GM23338 (cell line): ENCODE data around the gene LRRC52. TPM values are rescaled to one million over a fixed set of nuclear protein-coding genes. Genes with fewer than 3 reads are reported as not detected.

Source experiments
- ATAC-seq: fragments of 200-7000 bp; cut with Tn5 transposase; 3 replicates; pipeline ENCODE4 v1.9.1; 2020
- DNase-seq: peaks from one replicate; pipeline ENCODE4 v3.0.0-alpha.2; 2015; ENCODE audit warnings: low spot score
- H2AFZ ChIP-seq: fragments of 200-600 bp; sonication (generic); 2 replicates; pipeline ENCODE4 v1.8.0; 2016; ENCODE audit warnings: antibody characterized with exemption, mild to moderate bottlenecking, moderate library complexity
- H3F3A ChIP-seq: fragments of 200-600 bp; sonication (generic); replicated peaks from 2 replicates; pipeline ENCODE4 v1.8.0; 2017; ENCODE audit warnings: antibody characterized with exemption, mixed run types, low read depth
- H3K27ac ChIP-seq: fragments of 200-600 bp; sonication (generic); 2 replicates; pipeline ENCODE4 v1.6.1; 2016; ENCODE audit warnings: low read depth
- H3K27me3 ChIP-seq: fragments of 200-600 bp; sonication (generic); 2 replicates; pipeline ENCODE4 v1.8.0; 2016; ENCODE audit warnings: mild to moderate bottlenecking, mixed run types, moderate library complexity; ENCODE audit not compliant: insufficient read depth
- H3K36me3 ChIP-seq: fragments of 200-600 bp; sonication (generic); 2 replicates; pipeline ENCODE4 v1.8.0; 2016; ENCODE audit warnings: mild to moderate bottlenecking; ENCODE audit not compliant: insufficient read depth
- H3K4me1 ChIP-seq: fragments of 200-600 bp; sonication (generic); 2 replicates; pipeline ENCODE4 v1.8.0; 2016; ENCODE audit warnings: mild to moderate bottlenecking, moderate library complexity; ENCODE audit not compliant: insufficient read depth
- H3K4me2 ChIP-seq: fragments of 200-600 bp; sonication (generic); 2 replicates; pipeline ENCODE4 v1.7.1; 2017; ENCODE audit warnings: mixed run types
- H3K4me3 ChIP-seq: fragments of 200-600 bp; sonication (generic); 2 replicates; pipeline ENCODE4 v1.6.1; 2016; ENCODE audit warnings: mixed run types
- H3K79me2 ChIP-seq: fragments of 200-600 bp; sonication (generic); replicated peaks from 2 replicates; pipeline ENCODE4 v1.8.0; 2017; ENCODE audit warnings: mild to moderate bottlenecking; ENCODE audit not compliant: insufficient read depth
- H3K9me2 ChIP-seq: fragments of 200-600 bp; sonication (generic); 2 replicates; pipeline ENCODE4 v1.8.0; 2017; ENCODE audit not compliant: insufficient read depth
- H4K20me1 ChIP-seq: fragments of 200-600 bp; sonication (generic); replicated peaks from 2 replicates; pipeline ENCODE4 v1.8.0; 2017; ENCODE audit warnings: mild to moderate bottlenecking; ENCODE audit not compliant: insufficient read depth
- H3K27ac Mint-ChIP-seq: 2 replicates; pipeline ENCODE4 v1.8.0; 2020; ENCODE audit warnings: inconsistent platforms, mild to moderate bottlenecking, moderate library complexity, mixed read lengths
- H3K27me3 Mint-ChIP-seq: 3 replicates; pipeline ENCODE4 v1.8.0; 2022; ENCODE audit warnings: low read depth, mild to moderate bottlenecking, moderate library complexity, mixed read lengths, inconsistent platforms; ENCODE audit not compliant: insufficient read depth, poor library complexity
- H3K36me3 Mint-ChIP-seq: 3 replicates; pipeline ENCODE4 v1.8.0; 2021; ENCODE audit warnings: low read depth, mild to moderate bottlenecking, inconsistent platforms, moderate library complexity, mixed read lengths
- H3K4me1 Mint-ChIP-seq: 3 replicates; pipeline ENCODE4 v1.8.0; 2020; ENCODE audit warnings: mild to moderate bottlenecking, inconsistent platforms, mixed read lengths
- H3K4me3 Mint-ChIP-seq: 3 replicates; pipeline ENCODE4 v1.8.0; 2021; ENCODE audit warnings: moderate library complexity, mild to moderate bottlenecking, inconsistent platforms, mixed read lengths
- H3K9me3 Mint-ChIP-seq: 3 replicates; pipeline ENCODE4 v1.8.0; 2020; ENCODE audit warnings: moderate library complexity, mild to moderate bottlenecking, inconsistent platforms, mixed read lengths
- CREB1 ChIP-seq: fragments of 250-450 bp; sonication (Bioruptor Pico); IDR thresholded peaks from 2 replicates; pipeline ENCODE4 v1.5.0; 2020; ENCODE audit warnings: low read depth, mild to moderate bottlenecking, moderate library complexity
- NANOG ChIP-seq: IDR thresholded peaks from 2 replicates; pipeline ENCODE4 v1.6.1; 2016; ENCODE audit warnings: antibody characterized with exemption, borderline replicate concordance
- polyA plus RNA-seq: library from polyadenylated mRNA; unstranded; fragments of >200 nt; fragmentation: Nextera tagmentation; extraction: Ambion mirVana; gene quantifications from 2 replicates; pipeline ENCODE4 v1.2.1, GENCODE V29; 2016
- total RNA-seq: library from RNA; depleted of rRNA; stranded (reverse); fragments of >200 nt; shearing (Covaris generic); gene quantifications from 2 replicates; pipeline ENCODE4 v1.2.3, GENCODE V29; 2014
- TF ChIP-seq, protein P1 (sequence below): fragments of 250-450 bp; sonication (Bioruptor Pico); IDR thresholded peaks from 2 replicates; pipeline ENCODE4 v1.5.0; 2020; ENCODE audit warnings: mild to moderate bottlenecking, moderate library complexity

Gene LRRC52
- total and polyA plus RNA-seq, 2 experiments from 2014 or later = not detected

DNA sequence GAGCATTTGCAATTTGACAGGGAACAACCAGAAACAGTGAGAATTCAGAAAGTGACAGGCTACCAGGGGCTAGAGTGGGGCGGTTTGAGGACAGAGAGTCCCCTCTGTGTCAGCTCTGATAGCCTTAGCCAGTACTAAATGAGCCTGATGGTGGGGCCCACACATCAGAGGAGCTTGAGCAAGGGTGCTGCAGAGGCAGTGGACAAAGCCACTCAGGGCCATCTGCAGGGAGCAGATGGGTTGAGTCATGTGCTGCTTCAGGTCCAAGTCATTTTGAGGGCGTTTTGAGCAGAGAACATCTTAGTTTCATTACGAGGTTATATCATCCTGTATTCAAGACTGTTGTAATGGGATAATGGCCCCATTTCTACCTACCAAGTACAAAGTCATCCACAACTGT is 7.7 kb downstream of the LRRC52 start:
- no peaks in the 10 kb centered on the region for H3K9me2 ChIP-seq
- Mint-ChIP-seq H3K4me1 (peaks cover 4% of the 10 kb centered on the region; the same call in 1 of the 3 replicates), H3K9me3 (no peaks in the 10 kb centered on the region), H3K4me3 (no peak overlapping the region), H3K27ac (no peak overlapping the region), H3K36me3 (no peaks in the 10 kb centered on the region), H3K27me3 (peaks cover 4% of the 10 kb centered on the region)
- H3K36me3 ChIP-seq = no peaks in the 10 kb centered on the region
- H3K4me2 ChIP-seq = no peak overlapping the region
- no peak overlapping the region for H3K27ac ChIP-seq
- H3K79me2 ChIP-seq = no peaks in the 10 kb centered on the region
- DNase-seq = no peak
- no peak overlapping the region for H2AFZ ChIP-seq
- ATAC-seq = no peak
- no peaks in the 10 kb centered on the region for H3K4me1 ChIP-seq
- TF ChIP-seq, protein P1, sequence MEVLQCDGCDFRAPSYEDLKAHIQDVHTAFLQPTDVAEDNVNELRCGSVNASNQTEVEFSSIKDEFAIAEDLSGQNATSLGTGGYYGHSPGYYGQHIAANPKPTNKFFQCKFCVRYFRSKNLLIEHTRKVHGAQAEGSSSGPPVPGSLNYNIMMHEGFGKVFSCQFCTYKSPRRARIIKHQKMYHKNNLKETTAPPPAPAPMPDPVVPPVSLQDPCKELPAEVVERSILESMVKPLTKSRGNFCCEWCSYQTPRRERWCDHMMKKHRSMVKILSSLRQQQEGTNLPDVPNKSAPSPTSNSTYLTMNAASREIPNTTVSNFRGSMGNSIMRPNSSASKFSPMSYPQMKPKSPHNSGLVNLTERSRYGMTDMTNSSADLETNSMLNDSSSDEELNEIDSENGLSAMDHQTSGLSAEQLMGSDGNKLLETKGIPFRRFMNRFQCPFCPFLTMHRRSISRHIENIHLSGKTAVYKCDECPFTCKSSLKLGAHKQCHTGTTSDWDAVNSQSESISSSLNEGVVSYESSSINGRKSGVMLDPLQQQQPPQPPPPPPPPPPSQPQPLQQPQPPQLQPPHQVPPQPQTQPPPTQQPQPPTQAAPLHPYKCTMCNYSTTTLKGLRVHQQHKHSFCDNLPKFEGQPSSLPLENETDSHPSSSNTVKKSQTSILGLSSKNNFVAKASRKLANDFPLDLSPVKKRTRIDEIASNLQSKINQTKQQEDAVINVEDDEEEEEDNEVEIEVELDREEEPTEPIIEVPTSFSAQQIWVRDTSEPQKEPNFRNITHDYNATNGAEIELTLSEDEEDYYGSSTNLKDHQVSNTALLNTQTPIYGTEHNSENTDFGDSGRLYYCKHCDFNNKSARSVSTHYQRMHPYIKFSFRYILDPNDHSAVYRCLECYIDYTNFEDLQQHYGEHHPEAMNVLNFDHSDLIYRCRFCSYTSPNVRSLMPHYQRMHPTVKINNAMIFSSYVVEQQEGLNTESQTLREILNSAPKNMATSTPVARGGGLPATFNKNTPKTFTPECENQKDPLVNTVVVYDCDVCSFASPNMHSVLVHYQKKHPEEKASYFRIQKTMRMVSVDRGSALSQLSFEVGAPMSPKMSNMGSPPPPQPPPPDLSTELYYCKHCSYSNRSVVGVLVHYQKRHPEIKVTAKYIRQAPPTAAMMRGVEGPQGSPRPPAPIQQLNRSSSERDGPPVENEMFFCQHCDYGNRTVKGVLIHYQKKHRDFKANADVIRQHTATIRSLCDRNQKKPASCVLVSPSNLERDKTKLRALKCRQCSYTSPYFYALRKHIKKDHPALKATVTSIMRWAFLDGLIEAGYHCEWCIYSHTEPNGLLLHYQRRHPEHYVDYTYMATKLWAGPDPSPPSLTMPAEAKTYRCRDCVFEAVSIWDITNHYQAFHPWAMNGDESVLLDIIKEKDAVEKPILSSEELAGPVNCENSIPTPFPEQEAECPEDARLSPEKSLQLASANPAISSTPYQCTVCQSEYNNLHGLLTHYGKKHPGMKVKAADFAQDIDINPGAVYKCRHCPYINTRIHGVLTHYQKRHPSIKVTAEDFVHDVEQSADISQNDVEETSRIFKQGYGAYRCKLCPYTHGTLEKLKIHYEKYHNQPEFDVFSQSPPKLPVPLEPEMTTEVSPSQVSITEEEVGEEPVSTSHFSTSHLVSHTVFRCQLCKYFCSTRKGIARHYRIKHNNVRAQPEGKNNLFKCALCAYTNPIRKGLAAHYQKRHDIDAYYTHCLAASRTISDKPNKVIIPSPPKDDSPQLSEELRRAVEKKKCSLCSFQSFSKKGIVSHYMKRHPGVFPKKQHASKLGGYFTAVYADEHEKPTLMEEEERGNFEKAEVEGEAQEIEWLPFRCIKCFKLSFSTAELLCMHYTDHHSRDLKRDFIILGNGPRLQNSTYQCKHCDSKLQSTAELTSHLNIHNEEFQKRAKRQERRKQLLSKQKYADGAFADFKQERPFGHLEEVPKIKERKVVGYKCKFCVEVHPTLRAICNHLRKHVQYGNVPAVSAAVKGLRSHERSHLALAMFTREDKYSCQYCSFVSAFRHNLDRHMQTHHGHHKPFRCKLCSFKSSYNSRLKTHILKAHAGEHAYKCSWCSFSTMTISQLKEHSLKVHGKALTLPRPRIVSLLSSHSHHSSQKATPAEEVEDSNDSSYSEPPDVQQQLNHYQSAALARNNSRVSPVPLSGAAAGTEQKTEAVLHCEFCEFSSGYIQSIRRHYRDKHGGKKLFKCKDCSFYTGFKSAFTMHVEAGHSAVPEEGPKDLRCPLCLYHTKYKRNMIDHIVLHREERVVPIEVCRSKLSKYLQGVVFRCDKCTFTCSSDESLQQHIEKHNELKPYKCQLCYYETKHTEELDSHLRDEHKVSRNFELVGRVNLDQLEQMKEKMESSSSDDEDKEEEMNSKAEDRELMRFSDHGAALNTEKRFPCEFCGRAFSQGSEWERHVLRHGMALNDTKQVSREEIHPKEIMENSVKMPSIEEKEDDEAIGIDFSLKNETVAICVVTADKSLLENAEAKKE (CRISPR knock-in tag) = no peak
- no peaks in the 10 kb centered on the region for H3F3A ChIP-seq
- no peaks in the 10 kb centered on the region; the same call in 1 of the 2 replicates for H3K27me3 ChIP-seq
- no peak overlapping the region for H3K4me3 ChIP-seq
- H4K20me1 ChIP-seq = no peaks in the 10 kb centered on the region

DNA sequence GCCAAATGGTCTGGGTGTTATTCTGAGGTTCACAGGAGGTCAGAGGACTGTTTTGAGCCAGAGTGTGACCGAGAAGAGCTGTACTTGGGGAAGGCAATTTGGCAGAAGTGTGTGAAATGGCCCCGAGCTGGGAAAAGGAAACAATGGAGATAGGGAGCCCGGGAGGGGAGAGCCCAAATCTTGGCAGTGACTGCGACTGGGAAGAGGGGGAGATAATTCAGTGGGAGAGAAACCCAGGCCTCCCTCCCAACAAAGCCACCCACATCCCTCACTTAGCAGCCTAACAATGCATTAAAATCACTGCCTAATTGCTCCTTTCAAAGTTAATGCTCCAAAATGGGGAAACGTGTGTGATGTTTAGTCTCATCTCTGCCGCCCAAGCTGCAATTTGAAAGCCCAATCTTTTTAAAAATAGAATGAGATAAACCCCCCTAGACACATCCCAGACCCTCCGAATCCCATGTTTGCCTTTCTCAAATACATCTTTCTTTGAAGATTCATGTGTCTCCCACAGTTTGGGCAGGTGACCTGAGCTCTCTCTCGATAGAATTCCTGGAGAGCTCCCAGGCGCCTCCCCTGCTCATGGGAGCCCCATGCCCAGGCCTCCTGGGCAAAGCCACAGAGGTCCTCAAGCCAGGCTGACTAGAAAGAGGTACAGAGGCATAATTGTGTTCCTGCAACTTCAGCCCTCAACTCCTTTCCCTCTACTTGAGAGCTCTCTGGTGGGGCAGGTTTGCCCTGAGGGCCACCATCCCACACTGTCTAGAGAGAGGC is 17.3 kb downstream of the LRRC52 start:
- peak; percentile 18 for DNase-seq
- no peaks in the 10 kb centered on the region for H3K9me3 Mint-ChIP-seq
- Histone ChIP-seq H3K4me2 (peak overlapping the region; percentile 41), H3F3A (no peaks in the 10 kb centered on the region), H3K36me3 (no peaks in the 10 kb centered on the region), H4K20me1 (no peaks in the 10 kb centered on the region), H3K79me2 (no peaks in the 10 kb centered on the region), H3K27me3 (peaks cover 5% of the 10 kb centered on the region), H3K9me2 (no peaks in the 10 kb centered on the region), H3K4me1 (peaks cover 17% of the 10 kb centered on the region), H2AFZ (peak overlapping the region; percentile 87; the same call in 1 of the 2 replicates), H3K4me3 (no peak overlapping the region), H3K27ac (no peak overlapping the region)
- no peak for TF ChIP-seq CREB1
- peak; percentile 52; the same call in 1 of the 2 replicates for TF ChIP-seq NANOG
- H3K27ac Mint-ChIP-seq = no peak overlapping the region
- no peaks in the 10 kb centered on the region for H3K36me3 Mint-ChIP-seq
- H3K4me3 Mint-ChIP-seq = no peak overlapping the region
- ATAC-seq = peak; percentile 74
- peaks cover 2% of the 10 kb centered on the region for H3K27me3 Mint-ChIP-seq
- H3K4me1 Mint-ChIP-seq = peaks cover 16% of the 10 kb centered on the region
